Cardiac muscle cell (in vitro differentiated cells and primary cell): Measurements from ENCODE around the gene SLC6A4. TPM values are rescaled to one million over a fixed set of nuclear protein-coding genes. Genes with fewer than 3 reads are reported as not detected.
A peak's percentile ranks its signal among the peaks of the same experiment; 100 is the strongest.

ENCODE experiments used
- DNase-seq, 2 donors: peaks; one replicate each; pipeline versions ENCODE4 v3.0.0 to v3.0.0-alpha.2; 2010 to 2017; ENCODE audit warnings: low read depth in 1 of 2, low spot score in 1 of 2
- H3K27ac ChIP-seq: fragments of 200-600 bp; sonication (generic); 2 replicates; pipeline ENCODE4 v1.5.1; 2016
- H3K27me3 ChIP-seq: fragments of 200-600 bp; sonication (generic); 2 replicates; pipeline ENCODE4 v1.6.0; 2016; ENCODE audit warnings: control low read depth
- H3K36me3 ChIP-seq: fragments of 200-600 bp; sonication (generic); 2 replicates; pipeline ENCODE4 v1.5.1; 2016; ENCODE audit warnings: control low read depth
- H3K4me1 ChIP-seq: fragments of 200-600 bp; sonication (generic); 2 replicates; pipeline ENCODE4 v1.8.1; 2017; ENCODE audit warnings: low read depth, mild to moderate bottlenecking, mixed run types
- H3K4me3 ChIP-seq: fragments of 200-600 bp; sonication (generic); 2 replicates; pipeline ENCODE4 v1.5.1; 2016; ENCODE audit warnings: mild to moderate bottlenecking
- H3K9me3 ChIP-seq: fragments of 200-600 bp; sonication (generic); 2 replicates; pipeline ENCODE4 v1.5.1; 2017; ENCODE audit warnings: low read depth, mild to moderate bottlenecking, control low read depth
- polyA plus RNA-seq: library from polyadenylated mRNA; unstranded; fragments of >200 nt; fragmentation: Nextera tagmentation; extraction: Ambion mirVana; gene quantifications from 2 replicates; pipeline ENCODE4 v1.2.1, GENCODE V29; 2016
- total RNA-seq: library from RNA; depleted of rRNA; stranded (reverse); fragments of >200 nt; gene quantifications from 2 replicates; pipeline ENCODE4 v1.2.3, GENCODE V29; 2016
- TF ChIP-seq, protein P1 (sequence below): IDR thresholded peaks from 2 replicates; pipeline ENCODE4 v1.5.1; 2012; ENCODE audit warnings: low read depth, mild to moderate bottlenecking, low read length

The SLC6A4 gene
- total and polyA plus RNA-seq, 2 experiments from 2014 or later, result 0.36 TPM; not detected in 1

DNA sequence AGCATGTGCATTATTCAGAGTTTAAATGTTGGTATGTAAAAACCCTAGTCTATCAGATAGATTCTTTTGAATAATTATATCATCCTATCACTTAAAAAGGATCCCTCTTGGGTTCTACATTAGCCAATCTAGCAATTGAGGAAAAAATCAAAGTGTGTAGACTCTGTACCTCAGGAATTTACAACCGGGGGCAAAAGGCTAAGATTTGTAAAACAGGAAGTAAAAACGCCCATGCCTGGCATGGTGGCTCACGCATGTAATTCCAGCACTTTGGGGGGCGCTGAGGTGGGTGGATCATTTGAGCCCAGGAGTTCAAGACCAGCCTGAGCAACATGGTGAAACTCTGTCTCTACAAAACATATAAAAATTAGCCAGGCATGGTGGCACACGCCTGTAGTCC lies 58.6 kb downstream of the SLC6A4 start:
- Histone ChIP-seq H3K4me3 (no peak overlapping the region), H3K27ac (no peak overlapping the region), H3K4me1 (no peaks in the 10 kb centered on the region), H3K9me3 (no peaks in the 10 kb centered on the region), H3K27me3 (no peaks in the 10 kb centered on the region), H3K36me3 (peaks cover 38% of the 10 kb centered on the region)
- DNase-seq, result no peak
- TF ChIP-seq, protein P1, sequence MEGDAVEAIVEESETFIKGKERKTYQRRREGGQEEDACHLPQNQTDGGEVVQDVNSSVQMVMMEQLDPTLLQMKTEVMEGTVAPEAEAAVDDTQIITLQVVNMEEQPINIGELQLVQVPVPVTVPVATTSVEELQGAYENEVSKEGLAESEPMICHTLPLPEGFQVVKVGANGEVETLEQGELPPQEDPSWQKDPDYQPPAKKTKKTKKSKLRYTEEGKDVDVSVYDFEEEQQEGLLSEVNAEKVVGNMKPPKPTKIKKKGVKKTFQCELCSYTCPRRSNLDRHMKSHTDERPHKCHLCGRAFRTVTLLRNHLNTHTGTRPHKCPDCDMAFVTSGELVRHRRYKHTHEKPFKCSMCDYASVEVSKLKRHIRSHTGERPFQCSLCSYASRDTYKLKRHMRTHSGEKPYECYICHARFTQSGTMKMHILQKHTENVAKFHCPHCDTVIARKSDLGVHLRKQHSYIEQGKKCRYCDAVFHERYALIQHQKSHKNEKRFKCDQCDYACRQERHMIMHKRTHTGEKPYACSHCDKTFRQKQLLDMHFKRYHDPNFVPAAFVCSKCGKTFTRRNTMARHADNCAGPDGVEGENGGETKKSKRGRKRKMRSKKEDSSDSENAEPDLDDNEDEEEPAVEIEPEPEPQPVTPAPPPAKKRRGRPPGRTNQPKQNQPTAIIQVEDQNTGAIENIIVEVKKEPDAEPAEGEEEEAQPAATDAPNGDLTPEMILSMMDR, result no peak

DNA sequence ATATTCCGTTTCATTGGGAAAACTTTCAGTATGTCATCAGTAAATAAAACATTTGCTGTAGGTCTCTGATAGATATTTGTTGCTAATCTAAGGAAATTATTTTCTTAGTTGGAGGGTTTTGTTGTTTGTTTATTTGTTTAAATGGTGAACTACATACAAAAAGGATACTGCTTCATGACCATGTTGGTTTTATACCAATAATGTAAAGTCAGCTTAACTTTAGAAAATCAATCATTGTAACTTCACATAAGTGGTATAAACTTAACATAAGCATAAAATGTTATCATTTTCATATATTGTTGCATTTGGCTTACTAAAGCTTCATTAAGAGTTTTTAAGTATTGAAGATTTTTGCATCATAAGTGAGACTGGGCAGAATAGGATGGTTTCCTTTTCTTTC lies 60.9 kb downstream of the SLC6A4 start:
- no peak for DNase-seq
- Histone ChIP-seq H3K36me3 (peaks cover 21% of the 10 kb centered on the region), H3K4me1 (no peaks in the 10 kb centered on the region), H3K9me3 (no peaks in the 10 kb centered on the region), H3K27ac (no peak overlapping the region), H3K4me3 (no peak overlapping the region), H3K27me3 (no peaks in the 10 kb centered on the region)
- TF ChIP-seq, protein P1, result no peak

DNA sequence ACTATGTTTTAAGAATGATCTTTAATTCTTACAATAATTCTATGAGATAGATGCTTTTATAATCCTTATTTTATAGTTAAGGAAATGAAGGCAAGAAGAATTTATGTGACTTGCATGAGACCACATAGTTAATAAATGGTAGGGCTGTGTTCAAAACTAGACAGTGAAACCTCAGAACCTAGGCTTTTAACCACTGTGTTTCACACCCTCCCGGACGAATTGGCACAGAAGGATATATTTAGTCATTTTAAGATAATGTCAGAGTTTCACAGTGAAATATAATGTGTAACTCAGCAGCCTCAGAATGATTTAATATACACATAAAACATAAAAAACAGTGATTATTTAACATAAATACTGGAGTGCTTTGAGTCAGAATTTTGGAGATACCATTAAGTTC lies 61.8 kb downstream of the SLC6A4 start:
- peaks cover 16% of the 10 kb centered on the region for H3K36me3 ChIP-seq

DNA sequence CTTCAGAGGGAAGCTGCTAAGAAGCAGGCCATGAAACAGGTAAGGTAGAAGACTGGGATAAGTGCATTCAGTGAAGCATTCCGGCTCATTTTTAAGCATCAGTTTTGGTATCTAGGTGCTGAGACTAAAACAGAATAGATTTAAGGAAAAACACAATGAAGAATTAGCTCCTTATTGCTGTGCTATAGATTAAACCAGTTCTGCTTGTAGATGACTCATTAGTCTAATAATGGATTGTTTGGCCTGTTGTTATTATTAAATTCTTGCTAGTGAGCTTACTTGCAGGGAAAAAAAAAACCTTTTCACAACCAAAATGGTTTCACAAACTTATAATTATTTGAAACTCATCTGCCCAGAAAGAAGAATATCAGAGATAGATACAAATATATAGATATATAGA lies 62.9 kb downstream of the SLC6A4 start:
- H3K36me3 ChIP-seq, result peaks cover 16% of the 10 kb centered on the region

More for the DNA sequence above, 61.8 kb downstream of the SLC6A4 start:
- TF ChIP-seq, protein P1, result no peak
- Histone ChIP-seq H3K27me3 (no peaks in the 10 kb centered on the region), H3K9me3 (no peaks in the 10 kb centered on the region), H3K27ac (no peak overlapping the region), H3K4me3 (no peak overlapping the region), H3K4me1 (no peaks in the 10 kb centered on the region)
- DNase-seq, result peak in 1 of 2 donors; percentile 32

DNA sequence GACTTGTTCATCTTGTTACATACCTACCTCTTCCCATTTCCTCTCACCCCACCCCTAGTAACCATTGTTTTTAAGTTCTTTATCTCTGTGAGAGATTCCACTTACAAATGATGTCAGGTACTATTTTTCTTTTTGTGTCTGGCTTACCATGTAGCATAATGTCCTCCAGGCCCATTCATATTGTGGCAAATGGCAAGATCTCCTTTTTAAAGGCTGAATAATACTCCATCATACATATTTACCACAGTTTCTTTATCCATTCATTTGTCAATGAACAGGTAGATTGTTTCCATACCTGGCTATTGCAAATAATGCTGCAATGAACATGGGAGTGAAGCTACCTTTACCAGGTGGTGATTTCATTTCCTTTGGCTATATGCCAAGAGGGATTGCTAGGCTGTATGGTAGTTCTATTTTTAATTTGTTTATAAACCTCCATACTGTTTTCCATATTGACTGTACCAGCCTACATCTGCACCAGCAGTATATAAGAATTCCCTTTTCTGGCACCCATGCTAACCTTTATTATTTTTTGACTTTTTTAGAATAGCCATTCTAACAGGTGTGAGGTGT lies 65.0 kb downstream of the SLC6A4 start:
- TF ChIP-seq, protein P1, result no peak
- DNase-seq, result no peak
- Histone ChIP-seq H3K4me1 (no peaks in the 10 kb centered on the region), H3K36me3 (peaks cover 16% of the 10 kb centered on the region), H3K4me3 (no peak overlapping the region), H3K9me3 (no peaks in the 10 kb centered on the region), H3K27me3 (no peaks in the 10 kb centered on the region), H3K27ac (no peak overlapping the region)

More for the DNA sequence above, 62.9 kb downstream of the SLC6A4 start:
- Histone ChIP-seq H3K4me1 (no peaks in the 10 kb centered on the region), H3K27ac (no peak overlapping the region), H3K4me3 (no peak overlapping the region), H3K9me3 (no peaks in the 10 kb centered on the region), H3K27me3 (no peaks in the 10 kb centered on the region)
- no peak for DNase-seq
- TF ChIP-seq, protein P1, result no peak
